HS-5 (cell line): ENCODE measurements around the gene CCL19.
"Not testable (repeated sequence)": the region's sequence is repeated elsewhere in the genome, so short reads cannot be mapped to it uniquely, and the experiment has no call there.

ENCODE experiments used
- DNase-seq: peaks from one replicate; pipeline ENCODE4 v3.0.0-alpha.2; 2012; ENCODE audit warnings: low read depth

CCL19 gene

DNA sequence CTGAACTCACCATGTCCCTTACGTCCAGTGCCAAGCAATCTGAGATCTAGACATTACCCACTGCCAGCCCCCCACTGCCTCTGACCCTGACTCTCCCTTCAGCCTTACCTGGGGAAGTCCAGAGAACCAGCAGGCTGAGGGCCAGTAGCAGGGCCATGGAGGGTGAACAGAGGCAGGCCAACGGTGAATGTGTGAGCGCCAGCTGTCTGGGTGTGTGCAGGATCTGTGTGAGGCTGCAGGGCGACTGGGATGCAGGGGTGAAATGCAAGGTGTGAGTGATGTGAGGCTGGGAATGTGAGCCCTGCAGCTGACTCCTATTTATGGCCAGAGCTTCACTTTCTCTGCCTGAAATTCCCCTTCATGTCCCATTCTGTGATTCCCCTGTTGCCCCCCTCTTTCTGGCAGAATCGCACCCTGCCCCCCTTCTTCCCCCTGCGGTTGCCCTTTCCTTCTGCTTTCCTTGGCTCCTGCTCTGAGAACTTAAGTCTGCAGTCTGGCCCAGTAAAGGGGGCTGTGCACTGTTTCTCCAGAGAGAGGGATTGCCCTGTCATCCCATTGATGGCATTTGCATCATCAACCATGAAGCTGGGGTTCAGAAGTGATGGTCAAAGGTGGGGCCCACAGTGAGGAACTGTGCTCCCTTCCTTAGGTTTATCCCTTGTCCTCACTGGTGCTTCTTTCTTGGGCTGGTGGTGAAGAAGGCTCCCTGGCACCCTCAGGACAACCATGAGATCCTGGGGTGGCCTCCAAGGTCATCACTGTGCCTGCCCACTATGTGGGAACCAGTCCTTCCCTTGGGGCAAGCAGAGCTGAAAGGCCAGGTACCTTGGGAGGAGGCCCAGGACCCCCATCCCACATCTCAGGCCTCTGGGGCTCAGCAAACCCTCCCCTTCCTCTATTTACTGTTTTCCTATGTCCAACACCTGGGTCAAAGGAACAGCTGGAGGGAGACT lies at the start of gene CCL19:
Gene CCL19 (minus strand): TSS at position 294 of the 953 bp plus-strand sequence. CDS start 137 bp downstream, at position 157.
- no peak for DNase-seq

DNA sequence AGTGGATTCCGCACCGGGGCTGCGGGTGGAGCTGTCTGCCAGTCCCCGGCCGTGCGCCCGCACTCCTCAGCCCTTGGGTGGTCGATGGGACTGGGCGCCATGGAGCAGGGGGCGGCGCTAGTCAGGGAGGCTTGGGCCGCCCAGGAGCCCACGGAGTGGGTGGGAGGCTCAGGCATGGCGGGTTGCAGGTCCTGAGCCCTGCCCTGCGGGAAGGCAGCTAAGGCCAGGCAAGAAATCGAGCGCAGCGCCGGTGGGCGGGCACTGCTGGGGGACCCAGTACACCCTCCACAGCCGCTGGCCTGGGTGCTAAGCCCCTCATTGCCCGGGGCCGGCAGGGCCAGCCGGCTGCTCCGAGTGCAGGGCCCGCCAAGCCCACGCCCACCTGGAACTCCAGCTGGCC lies 49.1 kb upstream of the CCL19 start:
- not testable (repeated sequence) for DNase-seq

DNA sequence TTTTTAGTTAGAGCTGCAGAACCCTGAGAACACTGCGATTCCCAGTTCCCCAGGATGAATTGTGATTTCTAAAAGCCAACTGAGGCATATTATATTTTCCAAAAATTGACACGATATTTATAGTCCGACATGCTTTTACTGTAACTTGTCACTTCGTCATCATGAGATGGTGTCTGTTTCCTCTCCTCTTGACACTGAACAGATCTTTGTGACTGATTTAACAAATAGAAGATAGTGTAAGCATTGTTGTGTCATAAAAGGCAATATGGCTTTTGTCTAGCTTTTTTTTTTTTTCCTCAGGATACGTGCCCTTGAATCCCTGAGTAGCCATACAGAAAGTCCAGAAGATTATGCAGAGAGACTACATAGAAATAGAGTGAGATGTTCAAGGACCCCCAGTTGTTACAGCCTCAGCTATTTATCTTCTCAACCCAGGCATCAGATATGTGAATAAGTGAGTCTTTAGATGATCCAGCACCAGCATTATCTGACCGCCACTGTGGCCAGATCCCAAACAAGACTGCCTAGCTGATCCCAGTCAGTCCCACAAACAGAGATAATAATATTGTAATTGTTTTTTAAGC lies 46.7 kb upstream of the CCL19 start:
- no peak for DNase-seq

DNA sequence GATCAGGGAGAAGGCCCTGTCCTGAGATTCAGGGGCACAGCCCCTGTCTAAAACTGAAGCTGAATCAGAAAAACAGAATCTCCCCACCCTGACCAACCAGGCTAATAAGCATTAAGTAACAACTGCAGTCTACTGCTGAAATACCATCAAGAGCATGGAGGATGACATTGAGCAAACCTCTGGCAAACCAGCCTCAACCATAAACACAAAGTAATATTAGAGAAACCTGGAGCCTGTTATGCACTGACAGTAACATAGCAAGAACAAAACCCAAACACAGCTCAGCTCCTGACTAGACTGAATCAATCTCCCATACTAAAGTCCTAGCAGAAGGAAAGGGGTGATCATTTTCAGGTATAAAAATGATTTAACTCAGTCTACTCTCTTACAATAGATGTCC lies 43.6 kb upstream of the CCL19 start:
- DNase-seq, result no peak

DNA sequence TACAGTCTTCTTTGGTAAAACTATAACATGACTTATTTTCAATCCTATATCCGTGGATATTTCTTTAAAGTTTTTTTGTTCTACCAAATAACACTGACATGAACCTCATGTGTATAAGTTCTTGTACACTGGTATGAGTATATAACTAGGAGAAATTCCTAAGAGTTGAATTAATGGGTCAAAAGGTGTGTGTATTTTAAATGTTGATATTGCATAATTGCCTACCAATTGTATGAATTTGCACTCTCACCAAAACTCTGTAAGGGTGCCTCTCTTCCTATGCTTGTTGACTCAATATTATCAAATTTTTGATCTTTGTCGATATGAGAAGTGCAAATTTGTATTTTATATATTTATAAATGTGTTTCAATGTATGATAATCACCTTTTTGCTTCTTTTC lies 41.8 kb upstream of the CCL19 start:
- DNase-seq, result no peak

DNA sequence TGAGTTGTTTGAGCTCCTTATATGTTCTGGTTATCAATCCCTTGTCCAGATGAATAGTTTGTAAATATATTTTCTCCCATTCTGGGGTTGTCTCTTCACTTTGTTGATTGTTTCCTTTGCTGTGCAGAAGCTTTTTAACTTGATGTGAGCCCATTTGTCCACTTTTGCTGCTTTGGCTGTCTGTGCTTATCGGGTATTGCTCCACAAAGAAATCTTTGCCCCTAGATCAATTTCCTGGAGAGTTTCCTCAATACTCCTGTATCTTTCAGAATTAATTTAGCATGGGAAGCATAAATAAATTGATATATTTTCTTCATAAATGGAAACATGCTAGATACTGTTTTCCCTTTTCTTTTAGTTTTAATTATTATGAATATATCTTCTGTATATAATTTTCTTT lies 41.4 kb upstream of the CCL19 start:
- no peak for DNase-seq

DNA sequence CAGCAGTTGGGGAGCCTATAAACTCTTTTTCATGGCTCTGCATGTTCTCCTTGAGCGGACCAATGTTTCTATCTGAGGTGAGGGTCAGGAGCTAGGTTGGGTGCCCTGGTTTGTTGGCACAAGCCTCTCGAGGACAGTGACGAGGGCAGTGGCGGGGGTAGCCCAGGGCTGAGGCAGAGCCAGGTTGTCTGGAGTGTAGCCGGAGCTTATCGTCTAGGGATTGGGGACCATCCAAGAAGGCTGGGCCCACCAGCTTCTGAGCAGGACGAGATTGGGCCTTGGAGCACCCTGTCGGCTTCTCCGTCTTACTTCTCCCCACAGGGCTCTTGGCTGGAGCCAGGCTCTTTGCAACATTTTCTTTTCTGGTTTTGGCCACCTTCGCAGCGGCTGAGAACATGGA lies 32.1 kb upstream of the CCL19 start:
- no peak for DNase-seq

DNA sequence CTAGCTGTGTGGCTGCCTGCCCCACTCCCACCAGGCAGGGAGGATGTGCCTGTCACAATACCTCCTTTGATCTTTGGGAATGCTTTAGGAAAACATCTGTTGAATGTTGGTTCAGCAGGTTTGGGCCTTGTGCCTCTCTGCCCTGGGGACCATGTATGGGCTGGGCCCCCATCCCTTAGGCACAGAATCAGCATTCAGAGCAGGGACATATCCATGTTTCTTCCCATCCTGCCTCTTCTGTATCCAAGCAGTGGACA lies 28.6 kb upstream of the CCL19 start:
- DNase-seq, result not testable (repeated sequence)

DNA sequence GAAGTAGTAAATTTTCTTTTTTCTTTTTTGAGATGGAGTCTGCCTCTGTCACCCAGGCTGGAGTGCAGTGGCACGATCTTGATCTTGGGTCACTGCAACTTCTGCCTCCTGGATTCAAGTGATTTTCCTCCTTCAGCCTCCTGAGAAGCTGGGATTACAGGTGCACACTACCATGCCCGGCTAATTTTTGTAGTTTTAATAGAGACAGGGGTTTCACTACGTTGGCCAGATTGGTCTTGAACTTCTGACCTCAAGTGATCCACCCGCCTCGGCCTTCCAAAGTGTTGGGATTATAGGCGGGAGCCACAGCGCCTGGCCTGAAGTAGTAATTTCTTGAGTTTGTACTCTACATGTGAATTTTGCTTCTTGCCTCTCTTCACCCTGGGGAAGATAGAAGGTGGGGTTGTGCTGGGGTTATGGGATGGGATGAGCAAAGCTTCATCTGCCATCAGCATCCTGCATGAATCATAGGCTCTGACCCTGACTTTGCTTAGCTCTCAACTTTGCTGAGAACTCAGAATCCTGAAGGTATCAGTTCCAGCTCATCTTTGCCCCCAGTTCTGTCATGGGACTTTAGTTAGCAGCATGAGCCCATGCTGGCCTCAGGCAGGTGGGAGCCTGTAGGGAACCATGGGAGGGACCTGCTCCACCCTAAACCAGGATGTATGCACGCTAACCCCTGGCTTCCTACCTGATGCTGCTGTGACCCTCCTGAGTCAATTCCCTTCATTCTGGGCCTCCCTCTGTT lies 28.1 kb upstream of the CCL19 start:
- DNase-seq, result no peak

DNA sequence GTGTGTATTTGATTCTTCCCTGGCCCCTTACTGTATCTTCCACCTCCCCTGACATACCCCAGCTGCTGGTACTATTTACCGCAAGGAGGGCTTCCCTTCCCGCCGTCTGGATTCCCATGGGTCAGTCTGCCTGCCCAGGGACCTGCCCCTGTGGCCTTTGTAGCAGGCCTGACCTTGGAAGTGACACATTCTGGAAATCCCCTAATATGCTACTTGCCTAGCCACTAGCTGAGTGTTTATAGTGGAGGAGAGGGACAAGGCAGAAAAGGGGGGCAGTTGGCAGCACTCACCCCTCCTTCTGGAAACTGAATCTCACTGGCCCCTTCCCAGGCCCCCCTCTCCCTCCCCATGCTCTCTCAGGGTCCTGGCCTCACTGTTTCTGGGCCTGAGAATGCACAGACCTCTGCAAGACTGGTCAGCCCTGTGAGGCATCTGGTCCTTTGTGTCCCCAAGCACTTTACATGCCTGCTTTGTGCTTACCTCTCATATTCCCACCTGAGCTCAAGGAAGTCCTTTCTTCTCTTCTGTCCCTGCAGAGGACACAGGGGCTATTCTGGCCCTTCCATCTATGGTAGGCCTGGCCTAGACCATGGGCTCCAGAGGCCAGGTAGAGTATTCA lies 27.0 kb upstream of the CCL19 start:
- DNase-seq, result no peak

DNA sequence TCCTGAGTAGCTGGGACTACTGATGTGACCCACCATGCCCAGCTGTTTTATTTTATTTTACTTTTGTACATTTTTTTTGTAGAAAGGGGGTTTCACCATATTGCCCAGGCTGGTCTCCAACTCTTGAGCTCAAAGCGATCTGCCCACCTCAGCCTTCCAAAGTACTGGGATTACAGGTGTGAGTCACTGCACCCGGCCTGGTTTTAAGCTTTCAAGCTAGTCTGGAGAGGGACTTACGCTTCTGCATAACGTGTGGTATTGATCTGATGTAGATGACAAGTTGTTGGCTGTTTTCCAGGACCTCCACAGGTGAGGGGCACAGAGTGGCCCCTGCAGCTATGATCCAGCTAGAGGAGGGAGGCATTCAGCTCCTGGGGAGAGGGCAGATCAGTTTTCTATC lies 25.6 kb upstream of the CCL19 start:
- DNase-seq, result no peak

DNA sequence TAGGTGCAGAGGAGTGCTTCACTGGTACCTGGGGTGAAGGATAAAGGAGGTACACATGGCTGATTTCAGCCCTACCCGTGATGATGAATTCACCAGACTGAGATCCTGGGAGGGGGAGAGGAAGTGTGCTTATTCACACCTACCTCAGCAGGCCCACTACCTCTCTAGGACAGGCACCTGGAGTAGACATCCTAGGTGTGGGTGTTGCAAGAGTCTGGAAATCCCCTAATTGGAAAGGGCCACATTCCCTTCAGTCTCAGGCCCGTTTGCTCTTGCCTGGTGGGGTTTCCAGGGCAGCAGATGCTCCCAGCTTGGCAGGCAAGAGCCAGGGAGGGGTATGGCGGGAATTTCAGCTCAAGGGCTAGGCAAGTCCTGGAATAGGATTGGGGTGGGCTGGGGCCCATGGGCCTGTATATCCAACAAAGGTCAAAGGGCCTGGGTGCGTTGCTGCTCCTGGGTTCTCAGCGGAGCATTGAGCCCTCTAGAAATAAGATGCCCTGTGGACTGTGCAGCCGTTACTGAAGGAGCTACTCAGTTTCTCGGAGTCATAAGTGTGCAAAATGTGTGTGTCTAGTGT lies 24.7 kb upstream of the CCL19 start:
- DNase-seq, result no peak

DNA sequence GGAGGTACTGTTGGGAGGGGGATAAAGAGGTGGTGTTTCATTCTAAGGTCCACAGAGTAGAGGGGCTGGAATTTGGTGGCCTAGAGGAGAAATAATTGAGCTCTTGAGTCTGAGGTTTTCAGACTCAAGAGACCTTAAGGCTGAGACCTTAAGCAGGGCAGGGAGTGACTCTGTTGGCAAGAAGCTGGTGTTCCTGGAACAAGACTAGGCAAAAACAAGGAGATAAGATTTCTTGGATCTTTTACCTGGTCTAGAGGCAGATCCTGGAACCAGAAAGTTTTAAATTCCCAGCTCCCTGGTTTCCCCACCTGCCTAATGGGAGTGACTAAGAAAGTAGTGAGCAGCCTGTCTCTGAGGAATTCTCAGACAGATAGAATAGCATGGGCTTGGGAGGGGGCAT lies 22.9 kb upstream of the CCL19 start:
- DNase-seq, result no peak

DNA sequence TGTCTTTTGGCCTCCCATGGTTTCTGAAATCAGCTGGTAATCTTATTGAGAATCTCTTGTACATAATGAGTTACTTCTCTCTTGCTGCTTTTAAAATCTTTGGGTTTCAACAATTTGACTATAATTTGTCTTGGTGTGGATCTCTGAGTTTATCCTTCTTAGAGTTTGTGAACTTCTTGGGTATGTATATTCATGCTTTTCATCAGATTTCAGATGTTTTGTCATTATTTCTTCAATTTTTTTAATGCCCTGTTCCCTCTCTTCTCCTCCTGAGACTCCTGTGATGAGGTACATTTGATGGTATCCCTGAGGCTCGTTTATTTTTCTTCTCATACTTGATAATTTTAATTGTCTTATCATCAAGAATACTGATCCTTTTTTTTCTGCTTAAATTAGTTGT lies 21.1 kb upstream of the CCL19 start:
- DNase-seq, result no peak

DNA sequence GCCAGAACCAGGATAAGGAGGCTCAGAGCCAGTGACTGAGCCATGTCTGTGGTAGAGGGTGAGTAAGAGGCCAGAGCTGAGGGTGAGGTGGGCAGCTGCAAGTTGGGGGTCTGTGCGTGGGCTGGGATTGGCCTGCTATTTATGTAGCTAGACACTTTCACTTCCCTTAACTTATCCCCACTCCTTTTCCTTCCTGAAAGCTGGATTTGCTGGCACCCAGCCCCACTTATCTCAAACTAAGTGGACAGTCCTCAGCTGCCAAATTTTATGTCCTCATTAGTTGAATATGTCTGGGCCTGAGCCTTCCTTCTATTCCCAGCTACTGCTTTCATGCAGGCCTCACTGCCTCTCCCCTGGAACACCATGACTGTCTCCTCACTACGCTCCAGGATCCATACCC lies 18.9 kb upstream of the CCL19 start, which contains the start of gene CCL21:
Gene CCL21 (minus strand): TSS at position 114 of the 400 bp plus-strand sequence. CDS start 70 bp downstream, at position 44.
- no peak for DNase-seq

DNA sequence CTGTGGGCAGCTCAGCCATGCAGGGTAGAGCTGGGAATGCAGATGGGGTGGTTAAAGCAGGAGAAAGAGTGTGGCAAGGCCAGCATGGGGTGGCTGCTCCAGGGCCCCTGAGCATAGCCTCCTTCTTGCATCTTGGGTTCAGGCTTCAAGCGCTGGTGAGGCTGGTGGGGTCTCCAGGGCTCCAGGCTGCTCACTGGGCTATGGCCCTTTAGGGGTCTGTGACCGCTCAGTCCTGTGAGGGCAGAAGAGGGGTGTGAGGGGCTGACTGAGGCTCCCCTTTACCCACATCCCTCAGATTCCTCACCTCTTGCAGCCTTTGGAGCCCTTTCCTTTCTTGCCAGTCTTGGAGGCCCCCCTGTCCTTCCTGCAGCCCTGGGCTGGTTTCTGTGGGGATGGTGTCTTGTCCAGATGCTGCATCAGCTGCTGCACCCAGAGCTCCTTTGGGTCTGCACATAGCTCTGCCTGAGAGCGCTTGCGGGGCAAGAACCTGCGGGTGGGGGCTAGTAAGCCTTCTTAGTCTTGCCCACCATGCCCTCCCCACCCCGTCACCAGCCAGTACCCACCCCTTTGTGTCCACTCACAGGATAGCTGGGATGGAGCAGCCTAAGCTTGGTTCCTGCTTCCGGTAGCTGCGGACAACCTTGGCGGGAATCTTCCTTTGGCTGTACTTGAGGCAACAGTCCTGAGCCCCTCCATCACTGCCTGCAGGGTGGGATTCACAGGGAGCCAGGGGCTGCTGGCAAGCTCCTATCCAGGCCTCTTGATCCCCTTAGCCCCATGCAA lies 18.3 kb upstream of the CCL19 start:
- no peak for DNase-seq

DNA sequence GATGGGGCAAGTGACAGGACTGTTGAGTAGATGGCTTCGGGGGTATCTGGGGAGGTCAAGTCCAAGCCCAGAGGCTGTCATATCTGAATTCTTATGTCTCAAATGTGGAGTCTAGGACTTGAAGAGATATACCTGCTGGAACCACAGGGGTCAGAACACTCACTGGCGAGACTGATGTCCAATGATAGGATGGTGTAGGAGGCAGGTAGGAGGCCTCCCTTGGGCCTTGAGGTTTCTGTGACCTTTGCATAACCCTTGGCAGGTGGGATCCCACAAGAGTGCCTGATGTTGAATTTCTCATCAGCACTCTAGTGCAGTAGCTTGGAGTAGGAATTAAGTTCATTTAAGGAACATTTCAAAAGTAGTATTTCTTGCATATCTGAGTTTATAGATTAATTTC lies 16.1 kb upstream of the CCL19 start:
- DNase-seq, result no peak

DNA sequence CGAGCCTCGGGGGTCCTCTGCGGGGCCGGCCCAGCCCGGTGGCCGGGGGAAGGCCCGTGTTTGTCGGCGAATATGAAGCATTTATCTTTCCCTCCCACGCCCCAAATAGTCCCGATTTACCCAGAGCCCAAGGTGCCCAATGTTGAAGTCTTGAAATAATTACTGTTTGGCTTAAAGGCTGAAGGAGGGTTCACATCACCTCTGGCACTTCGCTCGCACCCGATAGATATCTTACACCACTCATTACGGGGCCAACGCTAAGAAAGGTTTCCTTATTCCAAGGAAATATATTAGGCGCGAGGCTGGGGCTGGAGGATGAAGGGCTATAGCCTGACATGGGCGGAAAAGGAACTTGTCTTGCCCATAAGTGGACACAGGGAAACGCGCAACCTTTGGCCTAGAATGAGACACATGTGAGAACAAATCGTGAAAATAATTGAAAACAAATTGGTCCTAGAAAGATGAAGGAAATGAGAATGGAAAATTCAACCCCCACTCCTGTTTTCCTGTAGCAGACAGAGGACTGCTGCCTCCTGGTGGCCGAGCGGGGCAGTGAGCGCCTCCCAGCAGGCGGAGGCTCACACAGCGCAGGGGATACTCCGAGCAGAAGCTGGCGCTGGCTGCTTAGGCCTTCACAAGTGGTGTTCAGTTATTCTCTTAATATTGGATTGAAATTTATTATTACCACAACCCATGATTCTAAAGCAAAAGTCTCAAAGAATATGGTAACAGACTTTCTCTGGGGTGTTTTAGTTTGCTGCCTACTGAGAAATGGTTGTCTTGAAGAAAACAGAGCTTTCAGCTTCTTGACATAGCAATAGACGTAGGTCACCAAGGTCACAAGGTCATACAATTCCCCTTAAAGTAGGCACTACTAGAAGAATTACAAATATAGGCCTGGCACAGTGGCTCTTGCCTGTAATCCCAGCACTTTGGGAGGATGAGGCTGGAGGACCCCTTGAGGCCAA lies 11.0 kb upstream of the CCL19 start:
- DNase-seq, result peak; percentile 31

DNA sequence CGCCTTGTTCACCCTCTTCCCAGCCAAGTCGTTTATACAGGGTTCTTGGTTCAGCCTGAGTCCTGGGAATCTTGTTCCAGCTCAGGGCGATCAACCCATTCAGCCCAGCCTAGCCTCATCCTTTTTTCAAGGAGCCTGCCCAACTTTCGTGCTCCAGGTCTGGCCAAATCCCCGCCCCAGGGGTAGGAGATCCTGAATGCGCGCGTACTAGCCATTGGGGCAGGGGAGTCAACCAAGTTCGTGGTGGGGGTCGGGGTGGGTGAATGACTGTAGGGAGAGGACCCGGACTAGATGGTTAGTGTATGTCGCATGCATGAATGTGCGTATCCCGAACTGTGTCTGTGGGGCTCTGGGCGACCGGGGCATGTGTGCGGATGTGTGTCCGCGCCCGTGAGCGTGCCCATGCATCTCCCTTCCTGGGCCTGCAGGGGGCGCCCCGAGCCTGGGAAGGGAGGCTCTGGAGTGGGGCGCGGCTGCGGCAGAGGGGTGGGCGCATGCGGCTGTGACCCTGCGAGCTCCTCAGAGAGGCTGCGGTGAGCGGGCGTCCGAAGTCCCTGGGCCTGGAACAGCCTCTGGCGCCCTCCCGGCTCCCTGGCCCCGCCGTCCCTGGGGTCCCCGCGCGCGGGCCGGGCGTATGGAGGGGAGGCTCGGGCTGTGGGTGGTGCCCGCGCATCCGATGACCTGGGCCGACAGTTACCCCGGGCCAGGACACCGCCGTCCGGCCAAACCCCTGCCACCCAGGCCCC lies 10.1 kb upstream of the CCL19 start:
- DNase-seq, result no peak
